GM15510 (cell line): ENCODE data around the gene TMEM184B.

Experiments
- POLR2A ChIP-seq: IDR thresholded peaks from 3 replicates; pipeline ENCODE4 v1.6.1; 2011; ENCODE audit warnings: borderline replicate concordance; ENCODE audit not compliant: insufficient read length; ENCODE audit errors: extremely low read depth

The TMEM184B gene

GRCh38 chr22:38203090-38203810, 69.6 kb downstream of the TMEM184B start:
- TF ChIP-seq POLR2A: no peak

- TF ChIP-seq POLR2A: no peak
Measured at GRCh38 chr22:38202437-38203089, 70.2 kb downstream of the TMEM184B start.

- TF ChIP-seq POLR2A: peak; percentile 50
Measured at GRCh38 chr22:38201711-38202436, 70.9 kb downstream of the TMEM184B start, which contains the start of gene MAFF. Gene MAFF (plus strand): TSS chr22:38201994. CDS start chr22:38213854, 11,860 bp downstream.

- no peak for TF ChIP-seq POLR2A
Measured at GRCh38 chr22:38201371-38201710, 71.5 kb downstream of the TMEM184B start.

GRCh38 chr22:38199826-38200559, 72.8 kb downstream of the TMEM184B start:
- TF ChIP-seq POLR2A: no peak

- TF ChIP-seq POLR2A: no peak
Measured at GRCh38 chr22:38196791-38197419, 75.9 kb downstream of the TMEM184B start.

GRCh38 chr22:38193580-38193979, 79.2 kb downstream of the TMEM184B start:
- TF ChIP-seq POLR2A: no peak

- no peak for TF ChIP-seq POLR2A
Measured at GRCh38 chr22:38192475-38192863, 80.3 kb downstream of the TMEM184B start.

GRCh38 chr22:38191731-38192474, 80.9 kb downstream of the TMEM184B start:
- TF ChIP-seq POLR2A: no peak

- no peak for TF ChIP-seq POLR2A
Measured at GRCh38 chr22:38191055-38191454, 81.8 kb downstream of the TMEM184B start.

- TF ChIP-seq POLR2A: no peak
Measured at GRCh38 chr22:38190581-38190980, 82.2 kb downstream of the TMEM184B start.

GRCh38 chr22:38189104-38189503, 83.7 kb downstream of the TMEM184B start:
- TF ChIP-seq POLR2A: no peak

GRCh38 chr22:38187413-38188212, 85.2 kb downstream of the TMEM184B start:
- TF ChIP-seq POLR2A: no peak

- no peak for TF ChIP-seq POLR2A
Measured at GRCh38 chr22:38186429-38186828, 86.4 kb downstream of the TMEM184B start.

GRCh38 chr22:38184788-38185187, 88.0 kb downstream of the TMEM184B start:
- TF ChIP-seq POLR2A: no peak
